Suprapubic skin (tissue), 4 donors: ENCODE results near the gene SLC25A29.

ENCODE experiments used
- CTCF ChIP-seq, 2 donors: fragments of 200-600 bp in 1 of 2; fragments of 450-650 bp in 1 of 2; sonication (generic) in 1 of 2; IDR thresholded peaks; one replicate each; pipeline ENCODE4 v1.5.1; 2016 to 2019; ENCODE audit warnings: antibody characterized with exemption in 2 of 2, mild to moderate bottlenecking in 1 of 2, moderate library complexity in 1 of 2
- EP300 ChIP-seq: sonication (generic); formaldehyde crosslinking; IDR thresholded peaks from one replicate; pipeline ENCODE4 v1.6.1; 2017; ENCODE audit warnings: antibody characterized with exemption
- POLR2A ChIP-seq, 2 donors: fragments of 450-650 bp; IDR thresholded peaks; one replicate each; pipeline ENCODE4 v1.6.1; 2017; ENCODE audit warnings: antibody characterized with exemption in 2 of 2, mild to moderate bottlenecking in 2 of 2, moderate library complexity in 2 of 2
- POLR2AphosphoS5 ChIP-seq, 3 donors: sonication (generic); formaldehyde crosslinking; IDR thresholded peaks; one replicate each; pipeline ENCODE4 v1.6.1; 2017; ENCODE audit warnings: antibody characterized with exemption in 3 of 3

- TF ChIP-seq CTCF (IDR thresholded peaks at IDR 0.05): no peak
- TF ChIP-seq POLR2AphosphoS5 (IDR thresholded peaks at IDR 0.05): no peak
- no peak for TF ChIP-seq POLR2A (IDR thresholded peaks at IDR 0.05)
- TF ChIP-seq EP300: no peak
Measured at GRCh38 chr14:100275214-100275613, 31.0 kb downstream of the SLC25A29 start.
